Effector memory CD4-positive, alpha-beta T cell (primary cell): ENCODE results near the gene KIF5C.

ENCODE experiments used
- DNase-seq, 3 donors: peaks; one replicate each; pipeline ENCODE4 v3.0.0-alpha.2; 2020
- H3K27ac ChIP-seq: 2 replicates; pipeline ENCODE4 v1.7.0; 2013; ENCODE audit warnings: mild to moderate bottlenecking, low read length, moderate library complexity; ENCODE audit not compliant: insufficient read depth, poor library complexity, severe bottlenecking
- H3K27me3 ChIP-seq: replicated peaks from 2 replicates; pipeline ENCODE4 v1.7.0; 2013; ENCODE audit warnings: mild to moderate bottlenecking, low read length; ENCODE audit not compliant: insufficient read depth, control insufficient read depth, poor library complexity, severe bottlenecking
- H3K36me3 ChIP-seq: 2 replicates; pipeline ENCODE4 v1.7.0; 2013; ENCODE audit warnings: mild to moderate bottlenecking, low read length, moderate library complexity; ENCODE audit not compliant: control insufficient read depth, insufficient read depth
- H3K4me1 ChIP-seq: 2 replicates; pipeline ENCODE4 v1.7.0; 2013; ENCODE audit warnings: low read length, mild to moderate bottlenecking; ENCODE audit not compliant: control insufficient read depth, insufficient read depth, poor library complexity, severe bottlenecking
- H3K4me3 ChIP-seq: 2 replicates; pipeline ENCODE4 v1.7.0; 2013; ENCODE audit warnings: low read length, low read depth, mild to moderate bottlenecking; ENCODE audit not compliant: insufficient read depth, poor library complexity, severe bottlenecking
- H3K9me3 ChIP-seq: 2 replicates; pipeline ENCODE4 v1.7.0; 2013; ENCODE audit warnings: mild to moderate bottlenecking, low read length, moderate library complexity; ENCODE audit not compliant: control insufficient read depth
- total RNA-seq, 3 donors: gene quantifications; one replicate each; lab custom pipeline; 2026; lab: John Stamatoyannopoulos, UW

Gene KIF5C
- 70.5 to 166 (median 82.9) reads per million in 3 donors for total RNA-seq

DNA sequence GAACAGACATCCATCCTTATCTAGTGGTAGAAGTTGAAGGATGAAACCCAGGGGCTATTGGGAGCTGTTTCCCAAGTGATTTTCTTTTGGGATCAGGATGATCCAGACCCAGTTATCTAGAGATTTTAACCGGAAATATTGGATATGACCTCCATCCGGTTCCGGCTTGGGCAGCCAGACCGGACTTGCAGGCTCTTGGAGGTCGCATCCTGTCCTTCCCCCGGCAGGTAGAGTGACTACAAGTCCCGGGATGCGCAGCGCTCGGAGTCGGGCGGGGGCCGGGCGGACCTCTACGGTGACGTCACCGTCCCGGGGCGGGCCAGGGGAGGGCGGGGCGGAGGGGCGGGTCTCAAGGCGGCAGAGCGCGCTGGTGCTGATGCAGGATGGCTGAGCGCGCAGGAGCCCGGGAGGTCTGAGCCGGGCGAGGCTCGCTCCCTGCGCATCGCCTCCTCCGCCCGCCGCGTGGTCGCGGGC, at the start of gene KIF5C:
TSS of gene KIF5C (plus strand) at position 360 of the 474 bp plus-strand sequence. CDS start 391 bp downstream, outside the sequence.
- Histone ChIP-seq H3K9me3 (no peaks in the 10 kb centered on the region), H3K4me3 (peak within 1 kb of the TSS; percentile 71), H3K4me1 (peaks cover 16% of the 10 kb centered on the region), H3K27me3 (no peaks in the 10 kb centered on the region), H3K36me3 (no peaks in the 10 kb centered on the region), H3K27ac (peak within 1 kb of the TSS; percentile 42)
- peak; percentile 76 to 83 (median 79) for DNase-seq

DNA sequence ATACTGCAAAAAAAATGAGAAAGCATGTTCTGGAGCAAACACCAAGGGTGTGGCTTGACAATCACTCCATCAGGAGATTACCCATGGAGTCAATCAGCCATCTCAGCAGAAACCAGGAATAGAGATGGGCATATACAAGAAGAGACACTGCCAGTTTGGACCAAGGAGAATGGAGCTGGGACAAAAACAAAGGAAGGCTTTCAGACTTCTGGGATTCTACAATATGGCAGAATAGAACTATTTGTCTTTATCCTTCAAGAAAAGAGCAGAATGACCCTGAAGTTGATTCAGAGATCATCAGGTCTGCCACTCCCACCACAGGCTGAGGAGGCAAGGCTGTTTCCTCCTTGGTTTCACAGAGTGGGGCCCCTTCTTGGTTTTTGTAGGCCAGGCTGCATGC, 48.2 kb upstream of the KIF5C start:
- no peak for DNase-seq
- no peaks in the 10 kb centered on the region for H3K27me3 ChIP-seq
- no peaks in the 10 kb centered on the region for H3K9me3 ChIP-seq
- H3K4me1 ChIP-seq: no peaks in the 10 kb centered on the region
- H3K4me3 ChIP-seq: no peak overlapping the region
- H3K36me3 ChIP-seq: no peaks in the 10 kb centered on the region
- H3K27ac ChIP-seq: no peak overlapping the region

DNA sequence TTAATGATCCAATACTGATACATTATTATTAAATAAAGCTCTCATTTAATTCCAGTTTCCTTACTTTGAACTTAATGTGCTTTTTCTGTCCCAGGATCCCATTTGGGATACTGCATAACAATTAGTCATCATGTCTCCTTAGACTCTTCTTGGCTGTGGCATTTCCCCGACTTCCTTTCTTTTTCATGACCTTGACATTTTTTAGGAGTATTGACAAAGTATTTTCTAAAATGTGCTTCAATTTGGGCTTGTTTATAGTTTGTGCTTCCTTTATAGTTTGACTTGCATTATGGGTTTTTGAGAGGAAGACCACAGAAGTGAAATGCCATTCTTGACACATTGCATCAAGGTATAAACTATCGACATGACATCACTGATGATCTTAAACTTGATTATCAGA, 46.1 kb upstream of the KIF5C start:
- H3K9me3 ChIP-seq: no peaks in the 10 kb centered on the region

DNA sequence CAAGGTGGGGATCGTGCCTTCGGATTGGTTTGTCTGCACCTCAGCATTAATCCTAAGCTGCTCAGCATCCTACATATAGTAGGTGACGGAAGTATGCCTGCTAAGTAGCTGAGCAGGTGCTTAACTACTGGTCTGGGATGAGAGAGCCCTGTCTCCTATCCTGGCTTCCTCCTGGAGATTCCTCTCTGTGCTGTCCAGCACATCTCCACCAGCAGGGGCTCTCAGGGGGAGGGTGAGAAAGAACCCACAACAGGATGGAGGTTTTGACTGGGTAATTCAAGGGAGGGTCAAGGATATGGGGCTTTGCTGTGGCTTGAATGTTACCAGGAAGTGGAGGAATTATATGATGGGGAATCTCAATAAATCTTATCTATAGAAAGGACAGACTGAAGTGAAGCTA, 45.4 kb upstream of the KIF5C start:
- H3K4me1 ChIP-seq: no peaks in the 10 kb centered on the region
- DNase-seq: no peak

More for the DNA sequence above, 46.1 kb upstream of the KIF5C start:
- Histone ChIP-seq H3K36me3 (no peaks in the 10 kb centered on the region), H3K4me1 (no peaks in the 10 kb centered on the region), H3K27me3 (no peaks in the 10 kb centered on the region), H3K4me3 (no peak overlapping the region), H3K27ac (no peak overlapping the region)
- DNase-seq: no peak

DNA sequence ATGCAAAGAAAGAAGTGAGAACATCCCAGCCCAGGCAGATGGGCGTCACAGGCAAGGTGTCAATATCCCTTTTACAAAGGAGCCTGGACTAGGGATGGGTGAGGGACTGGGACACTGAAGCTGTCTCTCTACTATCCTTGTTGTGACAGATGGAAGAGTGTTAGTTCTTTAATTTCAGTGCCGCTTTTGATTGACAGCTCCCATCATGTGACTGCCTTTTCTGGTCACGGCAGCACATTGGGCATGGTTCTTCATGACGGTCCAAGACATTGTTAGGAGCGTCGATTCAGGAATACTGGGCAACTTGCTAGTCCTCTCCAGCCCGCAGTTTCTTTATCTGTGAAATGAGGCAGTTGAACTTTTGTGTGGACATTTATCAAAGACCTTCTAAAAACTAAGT, 42.4 kb upstream of the KIF5C start:
- Histone ChIP-seq H3K36me3 (no peaks in the 10 kb centered on the region), H3K4me3 (no peak overlapping the region)
- DNase-seq: no peak

More for the DNA sequence above, 45.4 kb upstream of the KIF5C start:
- Histone ChIP-seq H3K4me3 (no peak overlapping the region), H3K27me3 (no peaks in the 10 kb centered on the region), H3K9me3 (no peaks in the 10 kb centered on the region), H3K36me3 (no peaks in the 10 kb centered on the region), H3K27ac (no peak overlapping the region)

DNA sequence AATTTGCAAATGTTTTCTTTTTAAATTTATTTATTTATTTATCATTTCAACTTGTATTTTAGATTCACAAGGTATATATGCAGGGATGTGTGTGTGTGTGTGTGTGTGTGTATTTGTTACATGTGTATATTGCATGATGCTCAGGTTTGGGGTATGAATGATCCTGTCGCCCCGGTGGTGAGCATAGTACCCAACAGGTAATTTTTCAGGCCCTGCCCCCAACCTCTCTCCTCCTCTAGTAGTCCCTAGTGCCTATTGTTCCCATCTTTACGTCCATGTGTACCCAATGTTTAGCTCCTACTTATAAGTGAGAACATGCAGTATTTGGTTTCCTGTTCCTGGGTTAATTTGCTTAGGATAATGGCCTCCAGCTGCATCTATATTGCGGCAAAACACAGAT, 33.0 kb upstream of the KIF5C start:
- no peaks in the 10 kb centered on the region for H3K9me3 ChIP-seq
- DNase-seq: no peak
- H3K27ac ChIP-seq: no peak overlapping the region
- H3K27me3 ChIP-seq: no peaks in the 10 kb centered on the region
- no peak overlapping the region for H3K4me3 ChIP-seq
- H3K36me3 ChIP-seq: no peaks in the 10 kb centered on the region
- H3K4me1 ChIP-seq: no peaks in the 10 kb centered on the region

More for the DNA sequence above, 42.4 kb upstream of the KIF5C start:
- H3K9me3 ChIP-seq: no peaks in the 10 kb centered on the region
- no peaks in the 10 kb centered on the region for H3K4me1 ChIP-seq
- no peaks in the 10 kb centered on the region for H3K27me3 ChIP-seq
- no peak overlapping the region for H3K27ac ChIP-seq

DNA sequence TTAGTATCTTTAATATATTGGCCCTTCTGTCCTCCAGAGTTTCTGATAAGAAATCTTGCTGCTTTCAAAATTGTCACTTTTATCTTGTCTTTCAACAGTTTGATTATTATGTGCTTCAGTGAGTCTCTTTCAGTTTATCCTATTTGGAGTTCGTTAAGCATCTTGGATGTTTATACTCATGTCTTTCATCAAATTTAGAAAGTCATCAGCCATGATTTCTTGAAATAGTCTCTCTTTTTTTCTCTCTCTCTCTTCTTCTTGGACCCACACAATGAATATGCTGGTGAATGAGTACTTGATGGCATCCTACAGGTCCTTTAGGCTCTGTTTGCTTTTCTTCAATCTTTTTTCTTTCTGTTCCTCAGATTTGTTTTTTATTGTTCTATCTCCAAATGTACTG, 26.9 kb upstream of the KIF5C start:
- no peaks in the 10 kb centered on the region for H3K27me3 ChIP-seq
- no peak for DNase-seq
- H3K4me1 ChIP-seq: no peaks in the 10 kb centered on the region
- no peak overlapping the region for H3K4me3 ChIP-seq
- H3K27ac ChIP-seq: no peak overlapping the region
- H3K9me3 ChIP-seq: no peaks in the 10 kb centered on the region
- H3K36me3 ChIP-seq: no peaks in the 10 kb centered on the region

DNA sequence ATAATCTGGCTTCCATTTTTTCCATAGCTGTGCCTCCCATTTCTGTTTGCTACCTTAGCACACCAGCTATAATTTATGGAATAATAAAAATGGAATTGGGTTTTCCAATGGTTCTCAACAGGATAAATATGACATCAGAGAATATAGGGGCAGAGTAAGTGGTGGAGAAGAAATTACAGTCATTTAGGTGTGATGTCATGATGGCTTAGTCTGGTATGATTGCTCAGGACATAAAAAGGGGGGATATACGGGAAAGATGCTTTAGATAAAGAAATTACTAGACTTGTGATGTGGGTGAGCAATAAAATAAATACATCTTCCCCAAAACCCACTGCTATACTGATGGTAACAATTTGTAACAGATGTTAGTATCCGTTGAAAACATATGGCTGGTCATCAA, 21.6 kb upstream of the KIF5C start:
- H3K4me1 ChIP-seq: no peaks in the 10 kb centered on the region
- no peak for DNase-seq
- H3K36me3 ChIP-seq: no peaks in the 10 kb centered on the region
- no peak overlapping the region for H3K4me3 ChIP-seq
- H3K27me3 ChIP-seq: no peaks in the 10 kb centered on the region
- H3K27ac ChIP-seq: no peak overlapping the region
- H3K9me3 ChIP-seq: no peaks in the 10 kb centered on the region

DNA sequence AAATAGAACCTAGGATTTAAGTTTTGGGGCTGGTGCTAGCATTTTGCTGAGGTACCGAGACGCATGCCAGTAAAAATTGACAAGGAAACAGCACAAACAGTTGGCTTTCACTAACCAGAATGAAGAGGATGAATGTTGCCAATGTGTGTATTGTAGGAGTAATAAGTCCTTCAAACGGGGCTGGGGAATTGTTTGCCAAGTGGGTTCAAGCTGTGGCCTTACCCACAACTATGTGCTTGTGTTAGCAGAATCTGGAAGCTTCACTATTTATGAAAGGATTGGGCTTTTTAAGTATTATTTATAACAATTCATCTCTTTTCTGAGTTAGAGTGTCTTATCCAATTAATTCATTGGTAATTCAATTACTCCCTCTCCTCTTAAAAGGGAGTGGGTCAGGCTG, 15.0 kb upstream of the KIF5C start:
- Histone ChIP-seq H3K27ac (no peak overlapping the region), H3K4me3 (no peak overlapping the region), H3K4me1 (no peaks in the 10 kb centered on the region), H3K9me3 (no peaks in the 10 kb centered on the region), H3K27me3 (no peaks in the 10 kb centered on the region), H3K36me3 (no peaks in the 10 kb centered on the region)
- DNase-seq: no peak

DNA sequence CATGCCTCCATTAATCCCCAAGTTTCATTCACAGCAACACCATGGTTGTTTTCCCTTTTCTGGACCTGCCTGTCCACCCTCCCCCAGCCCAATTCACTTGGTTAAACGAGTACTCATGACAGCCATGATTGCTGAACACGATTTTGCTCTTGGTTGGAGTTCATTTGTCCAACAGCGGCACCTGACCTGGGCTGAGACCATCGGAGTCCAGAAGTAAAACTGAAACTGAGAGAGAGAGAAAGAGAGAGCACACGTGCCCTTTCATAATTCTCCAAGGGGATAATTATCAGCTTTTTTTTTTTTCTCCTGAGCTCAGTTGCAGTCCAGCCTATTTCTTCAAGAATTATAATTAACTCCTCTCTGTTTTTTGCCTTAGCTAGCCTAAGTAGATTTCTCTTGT, 13.7 kb upstream of the KIF5C start:
- no peak for DNase-seq
- Histone ChIP-seq H3K4me3 (no peak overlapping the region), H3K36me3 (no peaks in the 10 kb centered on the region), H3K9me3 (no peaks in the 10 kb centered on the region), H3K27ac (no peak overlapping the region), H3K27me3 (no peaks in the 10 kb centered on the region), H3K4me1 (no peaks in the 10 kb centered on the region)
